Astrocyte (in vitro differentiated cells and primary cell): ENCODE results near the gene HYAL1.

Source experiments
- EZH2 ChIP-seq: IDR thresholded peaks from 2 replicates; pipeline ENCODE4 v1.6.1; 2012; ENCODE audit warnings: mild to moderate bottlenecking, low read length, inconsistent platforms; ENCODE audit not compliant: insufficient read depth
- TF ChIP-seq, protein P1 (sequence below): IDR thresholded peaks from 2 replicates; pipeline ENCODE4 v1.5.1; 2011; ENCODE audit warnings: low read depth, mild to moderate bottlenecking, inconsistent platforms, low read length, moderate library complexity; ENCODE audit not compliant: insufficient read depth

DNA sequence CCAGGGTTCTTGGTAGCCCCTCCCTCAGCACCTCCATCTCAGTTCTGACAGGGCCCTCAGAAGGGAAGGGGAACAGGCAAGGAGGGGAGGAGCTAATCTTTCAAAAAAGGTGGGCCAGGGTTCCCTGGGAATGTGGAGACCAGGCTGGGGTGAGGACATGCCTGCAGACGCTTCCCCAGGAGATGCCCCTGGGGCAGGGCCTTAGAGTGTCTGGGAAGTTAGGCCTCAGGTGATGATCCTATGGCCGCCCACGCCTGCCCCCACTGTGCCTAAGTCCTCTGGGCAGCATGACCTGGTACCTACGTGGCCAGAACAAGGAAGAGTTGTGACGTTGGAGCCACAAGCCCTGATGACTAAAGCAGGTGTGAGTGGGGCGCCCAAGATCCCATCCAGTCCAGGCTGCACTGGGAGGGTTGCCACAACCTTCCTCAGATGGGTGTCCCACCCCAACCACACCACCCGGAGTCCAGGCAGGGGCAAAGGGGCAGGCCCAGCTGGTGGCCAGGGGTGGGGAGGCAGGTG is 38.3 kb downstream of the HYAL1 start:
- TF ChIP-seq, protein P1, sequence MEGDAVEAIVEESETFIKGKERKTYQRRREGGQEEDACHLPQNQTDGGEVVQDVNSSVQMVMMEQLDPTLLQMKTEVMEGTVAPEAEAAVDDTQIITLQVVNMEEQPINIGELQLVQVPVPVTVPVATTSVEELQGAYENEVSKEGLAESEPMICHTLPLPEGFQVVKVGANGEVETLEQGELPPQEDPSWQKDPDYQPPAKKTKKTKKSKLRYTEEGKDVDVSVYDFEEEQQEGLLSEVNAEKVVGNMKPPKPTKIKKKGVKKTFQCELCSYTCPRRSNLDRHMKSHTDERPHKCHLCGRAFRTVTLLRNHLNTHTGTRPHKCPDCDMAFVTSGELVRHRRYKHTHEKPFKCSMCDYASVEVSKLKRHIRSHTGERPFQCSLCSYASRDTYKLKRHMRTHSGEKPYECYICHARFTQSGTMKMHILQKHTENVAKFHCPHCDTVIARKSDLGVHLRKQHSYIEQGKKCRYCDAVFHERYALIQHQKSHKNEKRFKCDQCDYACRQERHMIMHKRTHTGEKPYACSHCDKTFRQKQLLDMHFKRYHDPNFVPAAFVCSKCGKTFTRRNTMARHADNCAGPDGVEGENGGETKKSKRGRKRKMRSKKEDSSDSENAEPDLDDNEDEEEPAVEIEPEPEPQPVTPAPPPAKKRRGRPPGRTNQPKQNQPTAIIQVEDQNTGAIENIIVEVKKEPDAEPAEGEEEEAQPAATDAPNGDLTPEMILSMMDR, result no peak
- TF ChIP-seq EZH2, result no peak
